Measurements from ENCODE around the gene GNAI2. TPM values are rescaled to one million over a fixed set of nuclear protein-coding genes. Genes with fewer than 3 reads are reported as not detected.

Gene GNAI2
- total and polyA plus RNA-seq, 2 donors (not counting 3 experiments of a cell fraction or from before 2014, with no cell fraction given): 767 to 1,875 TPM

DNA sequence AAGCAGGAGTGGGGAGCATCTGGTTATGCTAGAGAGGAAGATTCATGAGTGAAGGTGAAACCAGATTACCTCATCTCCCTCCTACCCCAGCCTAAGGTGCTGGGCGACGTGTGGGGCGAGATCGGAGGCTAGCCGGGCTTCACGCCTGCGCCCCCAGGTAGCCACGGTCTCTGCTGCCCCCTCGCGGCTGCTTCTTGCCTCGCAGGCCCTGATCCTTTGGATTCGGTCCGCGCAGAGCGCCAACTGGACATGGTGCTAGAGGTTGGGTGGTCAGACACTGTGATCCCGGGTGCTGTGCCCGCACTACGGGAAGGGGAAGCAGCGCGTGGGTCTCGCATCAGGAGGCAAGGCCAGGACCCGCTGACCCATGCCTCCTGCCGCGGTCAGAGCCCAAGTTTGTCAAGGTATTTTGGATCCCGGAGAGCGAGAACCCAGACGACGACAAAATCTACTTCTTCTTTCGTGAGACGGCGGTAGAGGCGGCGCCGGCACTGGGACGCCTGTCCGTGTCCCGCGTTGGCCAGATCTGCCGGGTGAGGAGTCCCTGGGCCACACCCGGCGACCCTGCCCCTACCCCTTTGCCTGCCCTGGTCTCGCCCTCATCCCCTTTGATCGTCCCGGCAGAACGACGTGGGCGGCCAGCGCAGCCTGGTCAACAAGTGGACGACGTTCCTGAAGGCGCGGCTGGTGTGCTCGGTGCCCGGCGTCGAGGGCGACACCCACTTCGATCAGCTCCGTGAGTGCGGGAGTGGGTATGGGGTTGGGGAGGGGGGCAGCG lies 37.1 kb downstream of the GNAI2 start:
- no peaks in the 10 kb centered on the region for H4K20me1 ChIP-seq (replicated peaks; ENCODE audit: control insufficient read depth, extremely low read depth, insufficient read depth, low read length)
- no peaks in the 10 kb centered on the region for H3K9me1 ChIP-seq (replicated peaks; ENCODE audit: control insufficient read depth, extremely low read depth, insufficient read depth, low read length)
- H3K9ac ChIP-seq (replicated peaks; ENCODE audit: extremely low read depth, insufficient read depth, low read length): no peak overlapping the region
- intact Hi-C loops (cut with micrococcal nuclease): loop anchor here (1.0 kb wide), 4 partner anchors 13 to 79 kb away; no protein-coding TSS in a partner anchor
- no TSS peak for BruUV-seq (replicated peaks)
- CTCF ChIA-PET: interaction anchor here (1.1 to 4.9 kb wide), 4 partner anchors 46 to 109 kb away, joined by 3 to 53 read pairs (median 30); partner anchors contain the start of gene HYAL2
- H3K27ac ChIP-seq (ENCODE audit: insufficient read depth, low read depth, low read length): no peak overlapping the region
- FAIRE-seq (peak; percentile 97), DNase-seq (ENCODE audit: low read depth, low spot score) (peak; percentile 84)
- H2AFZ ChIP-seq (ENCODE audit: low read depth, low read length): peak overlapping the region; percentile 80
- peak overlapping the region in 2 of 3 experiments; percentile 13 to 14 for H3K4me3 ChIP-seq (replicated peaks in 1 of 3; ENCODE audit: insufficient read depth in 1 of 3, low read depth in 1 of 3, low read length in 3 of 3)
- dilution Hi-C loops (cut with MboI; ENCODE audit: extremely low pct_ligation_motif_present, low sequenced_read_pairs): no loop called here
- H3K79me2 ChIP-seq (ENCODE audit: control insufficient read depth, insufficient read depth, low read length): no peaks in the 10 kb centered on the region
- no peaks in the 10 kb centered on the region for H3K36me3 ChIP-seq (ENCODE audit: control insufficient read depth in 2 of 2, extremely low read depth in 1 of 2, insufficient read depth in 2 of 2, low read length in 2 of 2)
- peak; percentile 9 for TF ChIP-seq EZH2 (IDR thresholded peaks at IDR 0.05; ENCODE audit: borderline replicate concordance, low read depth, low read length, severe bottlenecking)
- TF ChIP-seq, protein P1, sequence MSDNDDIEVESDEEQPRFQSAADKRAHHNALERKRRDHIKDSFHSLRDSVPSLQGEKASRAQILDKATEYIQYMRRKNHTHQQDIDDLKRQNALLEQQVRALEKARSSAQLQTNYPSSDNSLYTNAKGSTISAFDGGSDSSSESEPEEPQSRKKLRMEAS (IDR thresholded peaks at IDR 0.05; ENCODE audit: insufficient read depth, insufficient read length): no peak
- TF ChIP-seq, protein P2, sequence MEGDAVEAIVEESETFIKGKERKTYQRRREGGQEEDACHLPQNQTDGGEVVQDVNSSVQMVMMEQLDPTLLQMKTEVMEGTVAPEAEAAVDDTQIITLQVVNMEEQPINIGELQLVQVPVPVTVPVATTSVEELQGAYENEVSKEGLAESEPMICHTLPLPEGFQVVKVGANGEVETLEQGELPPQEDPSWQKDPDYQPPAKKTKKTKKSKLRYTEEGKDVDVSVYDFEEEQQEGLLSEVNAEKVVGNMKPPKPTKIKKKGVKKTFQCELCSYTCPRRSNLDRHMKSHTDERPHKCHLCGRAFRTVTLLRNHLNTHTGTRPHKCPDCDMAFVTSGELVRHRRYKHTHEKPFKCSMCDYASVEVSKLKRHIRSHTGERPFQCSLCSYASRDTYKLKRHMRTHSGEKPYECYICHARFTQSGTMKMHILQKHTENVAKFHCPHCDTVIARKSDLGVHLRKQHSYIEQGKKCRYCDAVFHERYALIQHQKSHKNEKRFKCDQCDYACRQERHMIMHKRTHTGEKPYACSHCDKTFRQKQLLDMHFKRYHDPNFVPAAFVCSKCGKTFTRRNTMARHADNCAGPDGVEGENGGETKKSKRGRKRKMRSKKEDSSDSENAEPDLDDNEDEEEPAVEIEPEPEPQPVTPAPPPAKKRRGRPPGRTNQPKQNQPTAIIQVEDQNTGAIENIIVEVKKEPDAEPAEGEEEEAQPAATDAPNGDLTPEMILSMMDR (IDR thresholded peaks at IDR 0.05; ENCODE audit: extremely low read depth in 1 of 2, insufficient read depth in 1 of 2, low read depth in 1 of 2, low read length in 2 of 2): peak; percentile 93 to 98
- peak overlapping the region; percentile 85 for H3K4me2 ChIP-seq (ENCODE audit: insufficient read depth, low read length)
- H3K9me3 ChIP-seq (replicated peaks; ENCODE audit: control insufficient read depth, insufficient read depth, low read length): no peaks in the 10 kb centered on the region
- H3K4me1 ChIP-seq (ENCODE audit: control insufficient read depth, extremely low read depth, insufficient read depth, low read length): peaks cover 2% of the 10 kb centered on the region
- peaks cover 18 to 24% of the 10 kb centered on the region in 2 experiments for H3K27me3 ChIP-seq (ENCODE audit: control insufficient read depth in 2 of 2, insufficient read depth in 2 of 2, low read length in 2 of 2)
- POLR2A ChIA-PET: no interaction called here

Measured in endothelial cell of umbilical vein (primary cell).